H1 (cell line): ENCODE measurements around the gene TMEM245.

Source experiments
- BCL11A ChIP-seq, 2 experiments: IDR thresholded peaks; one replicate each; pipeline ENCODE4 v1.6.1; 2011; ENCODE audit warnings: low read depth in 2 of 2, low read length in 2 of 2, mild to moderate bottlenecking in 2 of 2
- CBX8 ChIP-seq: fragments of 300-800, 300-1000 bp; sonication (generic); IDR thresholded peaks from 2 replicates; pipeline ENCODE4 v1.7.1; 2016; ENCODE audit warnings: low read depth, low read length, borderline replicate concordance
- CTCF ChIP-seq, 3 experiments: IDR thresholded peaks; 1 replicate in 2 of 3; 2 replicates in 1 of 3; pipeline versions ENCODE4 v1.5.1 to v1.6.1; 2011; ENCODE audit warnings: low read length in 3 of 3, mild to moderate bottlenecking in 3 of 3, inconsistent platforms in 2 of 3, low read depth in 1 of 3, moderate library complexity in 1 of 3; ENCODE audit not compliant: insufficient read depth in 1 of 3; ENCODE audit errors: control extremely low read depth in 1 of 3
- FOSL1 ChIP-seq: IDR thresholded peaks from 2 replicates; pipeline ENCODE4 v1.6.1; 2011; ENCODE audit warnings: mild to moderate bottlenecking, low read depth, low read length, moderate library complexity; ENCODE audit not compliant: insufficient read depth
- GABPA ChIP-seq: IDR thresholded peaks from 2 replicates; pipeline ENCODE4 v1.6.1; 2011; ENCODE audit warnings: mild to moderate bottlenecking, low read length, moderate library complexity, borderline replicate concordance; ENCODE audit not compliant: insufficient read depth
- MAX ChIP-seq: IDR thresholded peaks from 2 replicates; pipeline ENCODE4 v1.6.1; 2012; ENCODE audit warnings: inconsistent platforms
- RXRA ChIP-seq: IDR thresholded peaks from 2 replicates; pipeline ENCODE4 v1.6.1; 2011; ENCODE audit warnings: low read depth, mild to moderate bottlenecking, low read length, moderate library complexity; ENCODE audit not compliant: insufficient read depth
- TBP ChIP-seq: IDR thresholded peaks from 2 replicates; pipeline ENCODE4 v1.6.1; 2011; ENCODE audit warnings: low read depth, low read length, improper control_type of control experiment

GRCh38 chr9:109033941-109034700 is 85.6 kb downstream of the TMEM245 start:
- TF ChIP-seq MAX (no peak), BCL11A (IDR thresholded peaks at IDR 0.05; ENCODE audit: low read depth in 2 of 2, low read length in 2 of 2) (no peak), TBP (no peak), FOSL1 (no peak), CTCF (IDR thresholded peaks at IDR 0.05; ENCODE audit: control extremely low read depth in 1 of 3, insufficient read depth in 1 of 3, low read depth in 1 of 3, low read length in 3 of 3) (no peak), CBX8 (no peak), GABPA (no peak), RXRA (no peak)
